ENCODE measurements around the gene ADIPOR2.

GRCh38 chr12:1702713-1703112 is 11.8 kb downstream of the ADIPOR2 start:
- TF ChIP-seq CTCF (IDR thresholded peaks at IDR 0.05; ENCODE audit: low read depth, low read length, missing input control): no peak
- no peak for TF ChIP-seq EGR1 (IDR thresholded peaks at IDR 0.05; ENCODE audit: low read depth in 2 of 2)
- no peak for TF ChIP-seq MAX (IDR thresholded peaks at IDR 0.05)
- TF ChIP-seq FOXA1 (IDR thresholded peaks at IDR 0.05): no peak
- no peak for TF ChIP-seq JUND (IDR thresholded peaks at IDR 0.05)
- TF ChIP-seq YY1 (IDR thresholded peaks at IDR 0.05): no peak
- TF ChIP-seq GABPA (IDR thresholded peaks at IDR 0.05 in 1 of 2, conservative IDR thresholded peaks at IDR 0.05 in 1 of 2): no peak
